OCI-LY3 (cell line): ENCODE measurements around the gene DOK7.
"Not testable (repeated sequence)": the region's sequence is repeated elsewhere in the genome, so short reads cannot be mapped to it uniquely, and the experiment has no call there.

Experiments used
- H2AFZ ChIP-seq: fragments of 200-600, 300-600 bp; shearing (Covaris generic); 2 replicates; pipeline ENCODE4 v1.6.0; 2014; ENCODE audit warnings: antibody characterized with exemption, low read depth, low read length
- H3K27ac ChIP-seq: fragments of 200-600, 300-600 bp; sonication (generic); 2 replicates; pipeline ENCODE4 v1.5.1; 2014; ENCODE audit warnings: mild to moderate bottlenecking, low read length, moderate library complexity, mixed read lengths
- H3K27me3 ChIP-seq: fragments of 200-600, 300-600 bp; sonication (generic); 2 replicates; pipeline ENCODE4 v1.6.1; 2014; ENCODE audit warnings: low read depth, low read length, mixed read lengths
- H3K36me3 ChIP-seq: fragments of 200-600, 300-600 bp; sonication (generic); replicated peaks from 2 replicates; pipeline ENCODE3; 2014; ENCODE audit warnings: low read depth, low read length, mixed read lengths
- H3K4me1 ChIP-seq: fragments of 300-600, 200-600 bp; sonication (generic); 2 replicates; pipeline ENCODE4 v1.6.1; 2014; ENCODE audit warnings: low read length, mixed read lengths
- H3K4me2 ChIP-seq: fragments of 200-600, 300-600 bp; sonication (generic); 2 replicates; pipeline ENCODE4 v1.6.1; 2014; ENCODE audit warnings: low read length, mixed read lengths
- H3K4me3 ChIP-seq: fragments of 300-600, 200-600 bp; sonication (generic); 2 replicates; pipeline ENCODE4 v1.5.1; 2014; ENCODE audit warnings: antibody characterized with exemption, mild to moderate bottlenecking, low read length, moderate library complexity
- H3K79me2 ChIP-seq: fragments of 300-600, 200-600 bp; shearing (Covaris generic); 2 replicates; pipeline ENCODE4 v1.6.1; 2014; ENCODE audit warnings: mild to moderate bottlenecking, low read length, mixed read lengths
- H3K9ac ChIP-seq: fragments of 300-600, 200-600 bp; shearing (Covaris generic); 2 replicates; pipeline ENCODE4 v1.6.0; 2014; ENCODE audit warnings: mild to moderate bottlenecking, low read length, moderate library complexity
- H3K9me3 ChIP-seq: fragments of 200-600, 300-600 bp; shearing (Covaris generic); 2 replicates; pipeline ENCODE4 v1.6.1; 2014; ENCODE audit warnings: low read length, mixed read lengths; ENCODE audit not compliant: insufficient read depth
- H4K20me1 ChIP-seq: fragments of 200-600, 300-600 bp; sonication (generic); 2 replicates; pipeline ENCODE4 v1.6.1; 2016; ENCODE audit warnings: low read length, mixed read lengths; ENCODE audit not compliant: insufficient read depth
- CTCF ChIP-seq: fragments of 200-600, 300-600 bp; sonication (generic); IDR thresholded peaks from 2 replicates; pipeline ENCODE4 v1.5.1; 2014; ENCODE audit warnings: antibody characterized with exemption, low read length, low read depth
- EZH2phosphoT487 ChIP-seq: fragments of 200-600 bp; shearing (Covaris generic); IDR thresholded peaks from 2 replicates; pipeline ENCODE4 v1.6.1; 2018; ENCODE audit warnings: antibody characterized with exemption, mixed run types, low read depth

The DOK7 gene

DNA sequence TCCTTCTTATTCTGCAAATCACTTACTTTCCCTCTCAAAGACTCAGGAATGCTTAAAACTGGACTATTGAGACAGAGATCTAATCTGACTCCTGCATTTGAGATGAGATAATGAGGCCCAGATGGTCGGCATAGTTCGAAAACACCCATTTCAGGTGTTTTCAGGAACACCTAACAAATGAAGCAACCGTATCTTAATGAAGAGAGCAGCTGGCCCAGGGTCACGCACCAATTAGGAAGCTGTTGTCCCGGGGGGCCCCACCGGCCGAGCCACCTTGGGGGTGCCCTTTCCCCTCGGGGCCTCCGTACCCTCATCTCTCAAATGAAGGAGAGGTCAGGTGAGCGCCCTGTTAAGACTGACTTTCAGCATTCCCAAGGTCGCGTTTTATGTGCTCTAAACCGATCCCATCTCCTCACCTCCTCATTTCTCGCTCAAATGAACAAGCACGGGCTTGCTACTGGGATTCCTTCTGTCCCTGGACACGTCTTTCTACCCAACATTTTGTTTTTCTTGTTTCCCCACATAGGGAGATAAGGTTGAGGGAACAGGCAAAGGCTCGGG is 68.3 kb downstream of the DOK7 start:
- Histone ChIP-seq H3K9me3 (no peaks in the 10 kb centered on the region), H3K36me3 (peaks cover 5% of the 10 kb centered on the region), H3K4me3 (peak overlapping the region; percentile 84), H3K79me2 (peaks cover 53% of the 10 kb centered on the region), H4K20me1 (peaks cover 49% of the 10 kb centered on the region), H3K4me1 (peaks cover 23% of the 10 kb centered on the region), H3K27me3 (no peaks in the 10 kb centered on the region), H3K4me2 (peak overlapping the region; percentile 95), H2AFZ (no peak overlapping the region), H3K27ac (no peak overlapping the region), H3K9ac (peak overlapping the region; percentile 73)
- TF ChIP-seq CTCF, result no peak
- TF ChIP-seq EZH2phosphoT487, result no peak

DNA sequence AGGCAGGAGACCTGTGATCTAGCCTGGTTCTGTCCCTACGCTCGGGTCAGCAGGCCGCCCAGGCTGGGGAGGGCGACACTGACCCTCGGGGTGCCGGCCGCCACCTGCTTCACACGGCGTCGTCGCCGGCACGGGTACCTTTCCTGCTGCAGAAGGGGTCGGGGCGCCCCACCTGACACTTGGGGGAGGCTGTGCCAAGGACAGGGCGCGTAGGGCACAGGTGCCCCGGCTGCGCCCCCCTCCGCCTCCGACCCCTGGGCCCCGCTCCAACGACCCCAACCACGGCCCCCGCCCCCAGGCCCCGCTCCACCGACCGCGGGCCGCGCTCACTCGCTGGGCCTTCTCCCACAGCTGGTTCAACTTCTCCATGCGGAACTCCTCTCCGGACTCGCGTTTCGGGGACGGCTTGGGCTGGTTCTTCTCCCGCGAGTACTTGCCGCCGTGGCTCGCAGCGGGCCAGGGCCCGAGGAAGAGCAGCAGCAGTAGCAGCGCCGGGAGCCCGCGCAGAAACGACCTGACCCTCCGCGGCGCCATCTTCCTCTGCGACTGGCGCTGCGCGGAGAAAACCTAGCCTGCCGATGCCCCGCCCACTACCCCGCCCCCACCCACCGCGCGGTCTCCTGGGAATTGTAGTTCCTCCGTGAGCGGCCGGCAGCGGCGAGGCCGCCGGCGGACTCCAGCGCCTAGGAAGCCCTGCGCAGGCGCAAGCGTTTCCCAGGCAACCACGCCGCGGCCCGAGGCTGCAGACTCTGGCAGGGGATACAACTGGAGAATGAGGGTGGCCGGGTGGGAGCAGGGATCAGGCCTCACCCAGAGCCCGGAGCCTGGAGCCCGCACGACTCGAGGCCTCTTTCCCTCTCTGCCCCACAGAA is 69.0 kb downstream of the DOK7 start, which contains the start of gene LRPAP1:
LRPAP1 (minus strand) TSS at position 544 of the 872 bp plus-strand sequence; CDS start at position 534, 10 bp downstream.
- H3K4me1 ChIP-seq, result peaks cover 23% of the 10 kb centered on the region
- TF ChIP-seq EZH2phosphoT487 (no peak), CTCF (no peak)
- 0 out of 2 replicates have a peak within 1 kb of the TSS, but pooled peaks have one; percentile 12 for H3K27ac ChIP-seq

GRCh38 chr4:3532751-3533422 is 69.8 kb downstream of the DOK7 start:
- Histone ChIP-seq H3K27me3 (no peaks in the 10 kb centered on the region), H3K27ac (no peak overlapping the region), H3K9ac (no peak overlapping the region), H4K20me1 (peaks cover 35% of the 10 kb centered on the region), H3K4me1 (peaks cover 23% of the 10 kb centered on the region), H3K4me3 (peak overlapping the region; percentile 84), H3K79me2 (peaks cover 38% of the 10 kb centered on the region), H3K36me3 (peaks cover 5% of the 10 kb centered on the region), H2AFZ (peak overlapping the region; percentile 49; the same call in 1 of the 2 replicates), H3K4me2 (peak overlapping the region; percentile 49), H3K9me3 (no peaks in the 10 kb centered on the region)
- TF ChIP-seq CTCF, result no peak
- TF ChIP-seq EZH2phosphoT487, result no peak

More for the DNA sequence above, 69.0 kb downstream of the DOK7 start, which contains the start of gene LRPAP1:
- H3K27me3 ChIP-seq, result no peaks in the 10 kb centered on the region
- peak within 1 kb of the TSS; percentile 73 for H3K9ac ChIP-seq
- H3K4me3 ChIP-seq, result peak within 1 kb of the TSS; percentile 84
- peaks cover 5% of the 10 kb centered on the region for H3K36me3 ChIP-seq
- H3K4me2 ChIP-seq, result peak within 1 kb of the TSS; percentile 95
- no peaks in the 10 kb centered on the region for H3K9me3 ChIP-seq
- peak within 1 kb of the TSS; percentile 49; the same call in 1 of the 2 replicates for H2AFZ ChIP-seq
- peaks cover 46% of the 10 kb centered on the region for H3K79me2 ChIP-seq
- peaks cover 43% of the 10 kb centered on the region for H4K20me1 ChIP-seq

DNA sequence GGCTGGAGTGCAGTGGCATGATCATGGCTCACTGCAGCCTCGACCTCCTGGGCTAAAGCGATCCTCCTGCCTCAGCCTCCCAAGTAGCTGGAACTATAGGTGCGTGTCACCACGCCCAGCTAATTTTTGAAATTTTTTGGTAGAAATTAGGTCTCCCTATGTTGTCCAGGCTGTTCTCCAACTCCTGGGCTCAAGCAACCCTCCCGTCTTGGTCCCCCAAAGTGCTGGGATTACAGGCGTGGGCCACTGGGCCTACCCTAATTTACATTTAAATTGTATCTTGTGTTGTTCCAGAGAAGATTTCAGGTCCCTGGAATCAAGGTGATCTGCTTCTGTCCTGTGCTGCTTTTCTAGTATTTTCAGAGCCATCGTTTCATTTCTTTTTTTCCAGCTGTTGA is 70.3 kb downstream of the DOK7 start:
- Histone ChIP-seq H3K4me3 (no peak overlapping the region), H3K36me3 (peaks cover 4% of the 10 kb centered on the region), H3K9me3 (no peaks in the 10 kb centered on the region), H3K4me2 (no peak overlapping the region), H4K20me1 (peaks cover 30% of the 10 kb centered on the region), H3K79me2 (peaks cover 33% of the 10 kb centered on the region), H2AFZ (no peak overlapping the region), H3K27me3 (no peaks in the 10 kb centered on the region), H3K9ac (no peak overlapping the region), H3K4me1 (peaks cover 23% of the 10 kb centered on the region), H3K27ac (no peak overlapping the region)
- TF ChIP-seq EZH2phosphoT487 (no peak), CTCF (no peak)

DNA sequence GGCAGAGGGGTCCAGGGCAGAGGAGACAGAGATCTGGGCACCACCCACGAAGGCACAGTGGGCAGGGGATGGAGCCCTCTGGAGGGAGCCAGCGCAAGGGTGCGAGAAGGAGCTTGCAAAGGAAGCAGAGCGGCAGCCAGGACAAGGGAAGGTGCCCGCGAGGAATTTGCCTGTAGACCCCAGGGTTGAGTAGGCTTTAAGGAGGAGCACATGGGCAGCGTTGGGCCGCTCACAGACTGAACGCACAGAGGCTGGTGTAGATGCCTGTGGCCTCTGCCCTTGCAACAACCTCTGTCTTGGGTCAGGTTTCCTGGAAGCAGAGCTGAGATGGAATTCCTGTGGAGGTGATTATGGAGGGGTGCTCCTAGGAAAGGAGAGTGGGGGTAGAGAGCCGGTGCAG is 72.7 kb downstream of the DOK7 start:
- not testable (repeated sequence) for H3K36me3 ChIP-seq, H3K9me3 ChIP-seq, H4K20me1 ChIP-seq, H3K4me3 ChIP-seq, H3K4me1 ChIP-seq, H2AFZ ChIP-seq, H3K27ac ChIP-seq, H3K27me3 ChIP-seq, H3K4me2 ChIP-seq, H3K9ac ChIP-seq
- peaks cover 11% of the 10 kb centered on the region for H3K79me2 ChIP-seq
